Esophagus muscularis mucosa (tissue), 4 donors: Measurements from ENCODE around the gene APLP2. TPM values are rescaled to one million over a fixed set of nuclear protein-coding genes. Genes with fewer than 3 reads are reported as not detected.
A peak's percentile ranks its signal among the peaks of the same experiment; 100 is the strongest.

Source experiments
- DNase-seq: peaks from one replicate; pipeline ENCODE4 v3.0.0-alpha.2; 2017; ENCODE audit errors: extremely low spot score
- H3K27ac ChIP-seq, 4 donors: fragments of 200-600 bp; sonication (generic); replicated peaks in 1 of 4; 1 replicate in 3 of 4; 2 replicates in 1 of 4; pipeline ENCODE4 v1.5.1; 2016 to 2019; ENCODE audit warnings: mild to moderate bottlenecking in 1 of 4
- H3K27me3 ChIP-seq, 4 donors: fragments of 200-600 bp; sonication (generic); one replicate each; pipeline versions ENCODE4 v1.5.1 to v1.6.0; 2016 to 2019
- H3K36me3 ChIP-seq, 4 donors: fragments of 200-600 bp; sonication (generic); one replicate each; pipeline ENCODE4 v1.5.1; 2016 to 2019
- H3K4me1 ChIP-seq, 4 donors: fragments of 200-600 bp; sonication (generic); one replicate each; pipeline ENCODE4 v1.5.1; 2016 to 2019
- H3K4me3 ChIP-seq, 4 donors: fragments of 200-600 bp; sonication (generic); 1 replicate in 2 of 4; 2 replicates in 2 of 4; pipeline ENCODE4 v1.5.1; 2016 to 2019; ENCODE audit warnings: mild to moderate bottlenecking in 4 of 4, moderate library complexity in 1 of 4
- H3K9me3 ChIP-seq, 4 donors: fragments of 200-600 bp; sonication (generic); 1 replicate in 3 of 4; 2 replicates in 1 of 4; pipeline ENCODE4 v1.5.1; 2016 to 2019
- EP300 ChIP-seq: sonication (generic); formaldehyde crosslinking; IDR thresholded peaks from one replicate; pipeline ENCODE4 v1.6.1; 2017; ENCODE audit warnings: antibody characterized with exemption
- POLR2A ChIP-seq: fragments of 450-650 bp; IDR thresholded peaks from one replicate; pipeline ENCODE4 v1.6.1; 2017; ENCODE audit warnings: antibody characterized with exemption, moderate library complexity, mild to moderate bottlenecking, low read depth
- POLR2AphosphoS5 ChIP-seq, 2 donors: sonication (generic); formaldehyde crosslinking; IDR thresholded peaks; one replicate each; pipeline ENCODE4 v1.6.1; 2017; ENCODE audit warnings: antibody characterized with exemption in 2 of 2
- WGBS: methylation state at CpG from one replicate; pipeline ENCODE4 v1.1.5; 2018; 5-methylcytosine and 5-hydroxymethylcytosine counted together
- intact Hi-C: fragments of 100-400 bp; cut with DNase I; formaldehyde crosslinking; loops from one replicate; pipeline ENCODE4 v1.15.1; 2023
- total RNA-seq, 4 donors: library from RNA; depleted of rRNA; stranded (reverse); fragments of >200 nt; gene quantifications; one replicate each; pipeline versions ENCODE4 v1.1.0 to v1.2.1, GENCODE V29; 2016
- TF ChIP-seq, protein P1 (sequence below), 3 experiments: fragments of 200-600 bp in 2 of 3; fragments of 450-650 bp in 1 of 3; sonication (generic) in 2 of 3; IDR thresholded peaks; one replicate each; pipeline ENCODE4 v1.5.1; 2017 to 2019; ENCODE audit warnings: antibody characterized with exemption in 3 of 3, mild to moderate bottlenecking in 2 of 3, moderate library complexity in 1 of 3

APLP2 gene
- total RNA-seq, 4 donors from 2014 or later = 311 to 479 (median 410) TPM

DNA sequence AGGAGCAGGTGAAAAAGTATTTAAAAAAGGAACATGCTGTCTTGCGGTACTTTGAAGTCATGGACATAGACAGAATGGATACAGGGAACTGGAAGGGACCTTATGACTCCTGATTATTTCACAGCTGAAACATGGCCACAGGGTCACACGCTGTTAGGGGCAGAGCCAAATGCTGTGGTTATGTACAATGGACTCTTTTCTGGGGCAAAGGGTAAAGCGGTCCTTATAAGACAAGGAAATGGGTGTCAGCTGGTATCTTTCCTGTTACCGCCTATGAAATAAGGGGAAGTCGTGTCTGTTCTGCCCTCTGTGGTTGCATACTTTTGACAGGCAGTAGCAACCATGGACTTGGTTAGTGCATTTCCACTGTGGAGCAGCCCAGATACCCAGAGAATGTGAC lies 77.1 kb downstream of the APLP2 start:
- TF ChIP-seq POLR2AphosphoS5 (IDR thresholded peaks at IDR 0.05) (peak in 1 of 2 donors; percentile 35), EP300 (no peak), POLR2A (no peak)
- TF ChIP-seq, protein P1, sequence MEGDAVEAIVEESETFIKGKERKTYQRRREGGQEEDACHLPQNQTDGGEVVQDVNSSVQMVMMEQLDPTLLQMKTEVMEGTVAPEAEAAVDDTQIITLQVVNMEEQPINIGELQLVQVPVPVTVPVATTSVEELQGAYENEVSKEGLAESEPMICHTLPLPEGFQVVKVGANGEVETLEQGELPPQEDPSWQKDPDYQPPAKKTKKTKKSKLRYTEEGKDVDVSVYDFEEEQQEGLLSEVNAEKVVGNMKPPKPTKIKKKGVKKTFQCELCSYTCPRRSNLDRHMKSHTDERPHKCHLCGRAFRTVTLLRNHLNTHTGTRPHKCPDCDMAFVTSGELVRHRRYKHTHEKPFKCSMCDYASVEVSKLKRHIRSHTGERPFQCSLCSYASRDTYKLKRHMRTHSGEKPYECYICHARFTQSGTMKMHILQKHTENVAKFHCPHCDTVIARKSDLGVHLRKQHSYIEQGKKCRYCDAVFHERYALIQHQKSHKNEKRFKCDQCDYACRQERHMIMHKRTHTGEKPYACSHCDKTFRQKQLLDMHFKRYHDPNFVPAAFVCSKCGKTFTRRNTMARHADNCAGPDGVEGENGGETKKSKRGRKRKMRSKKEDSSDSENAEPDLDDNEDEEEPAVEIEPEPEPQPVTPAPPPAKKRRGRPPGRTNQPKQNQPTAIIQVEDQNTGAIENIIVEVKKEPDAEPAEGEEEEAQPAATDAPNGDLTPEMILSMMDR (IDR thresholded peaks at IDR 0.05) = no peak
- intact Hi-C loops = no loop called here
- Histone ChIP-seq H3K4me1 (peaks cover 24 to 44% (median 42%) of the 10 kb centered on the region in 4 donors), H3K4me3 (no peak overlapping the region), H3K27ac (peak overlapping the region in 3 of 4 donors; percentile 63 to 72 (median 70)), H3K36me3 (peaks cover 15 to 48% (median 25%) of the 10 kb centered on the region in 4 donors), H3K9me3 (no peaks in the 10 kb centered on the region), H3K27me3 (no peaks in the 10 kb centered on the region)
- WGBS = 83% methylated on average over 5 of the region's 5 CpGs
- DNase-seq = no peak

DNA sequence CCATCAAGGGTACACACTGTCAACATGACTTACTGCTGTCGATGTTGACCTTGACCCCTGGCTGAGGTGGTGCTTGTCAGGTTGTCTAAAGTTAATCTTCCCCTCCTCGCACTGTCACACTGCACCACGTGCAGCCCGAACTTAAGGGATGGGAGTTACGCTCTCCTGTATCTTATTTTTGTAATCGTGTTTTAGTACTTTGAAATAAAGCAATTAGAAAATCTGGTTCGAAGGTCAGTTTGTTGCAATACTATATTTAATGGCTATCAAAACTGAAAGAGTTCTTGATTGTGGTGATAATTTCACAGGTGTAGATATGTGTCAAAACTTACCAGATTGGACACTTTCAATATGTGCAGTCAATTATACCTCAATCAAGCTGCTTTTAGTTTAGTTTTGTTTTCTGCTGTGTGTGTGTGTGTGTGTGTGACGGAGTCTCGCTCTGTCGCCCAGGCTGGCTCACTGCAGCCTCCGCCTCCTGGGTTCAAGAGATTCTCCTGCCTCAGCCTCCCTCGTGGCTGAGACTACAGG lies 79.2 kb downstream of the APLP2 start:
- peaks cover 24 to 34% (median 29%) of the 10 kb centered on the region in 4 donors for H3K4me1 ChIP-seq
- H3K9me3 ChIP-seq = no peaks in the 10 kb centered on the region
- no peak overlapping the region for H3K4me3 ChIP-seq
- H3K36me3 ChIP-seq = peaks cover 0 to 28% (median 9%) of the 10 kb centered on the region in 4 donors
- intact Hi-C loops = no loop called here
- no peak overlapping the region for H3K27ac ChIP-seq
- TF ChIP-seq POLR2A = no peak
- H3K27me3 ChIP-seq = no peaks in the 10 kb centered on the region
- WGBS = 90% methylated on average over 12 of the region's 12 CpGs
- no peak for DNase-seq

DNA sequence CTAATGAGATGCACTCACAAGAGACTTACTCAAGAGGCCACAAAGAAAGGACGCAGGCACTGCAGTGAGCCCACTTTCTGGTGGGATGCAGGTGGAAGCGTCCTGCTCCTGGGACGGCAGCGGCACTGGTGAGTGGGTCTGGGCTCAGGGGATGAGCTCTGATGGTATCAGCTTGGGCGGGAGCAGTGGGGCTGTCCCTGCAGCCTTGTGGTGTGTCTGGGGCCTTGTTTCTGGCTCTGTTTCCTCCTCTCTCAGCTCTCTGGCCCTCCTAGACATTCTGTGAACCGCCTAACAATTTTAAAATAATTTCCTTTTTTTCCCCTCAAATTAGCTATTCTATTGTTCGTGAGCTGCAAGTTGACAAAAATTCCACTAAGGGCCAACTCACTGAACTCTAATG lies 81.1 kb downstream of the APLP2 start:
- no peak for DNase-seq
- Histone ChIP-seq H3K9me3 (no peaks in the 10 kb centered on the region), H3K4me1 (peaks cover 9 to 14% (median 12%) of the 10 kb centered on the region in 4 donors), H3K36me3 (peaks cover 0 to 11% (median 0%) of the 10 kb centered on the region in 4 donors), H3K27me3 (no peaks in the 10 kb centered on the region), H3K4me3 (no peak overlapping the region), H3K27ac (no peak overlapping the region)
- no peak for TF ChIP-seq POLR2AphosphoS5 (IDR thresholded peaks at IDR 0.05)
- TF ChIP-seq EP300 = no peak
- no peak for TF ChIP-seq POLR2A
- TF ChIP-seq, protein P1 (IDR thresholded peaks at IDR 0.05) = no peak
- WGBS = 93% methylated on average over 7 of the region's 7 CpGs
- intact Hi-C loops = no loop called here

DNA sequence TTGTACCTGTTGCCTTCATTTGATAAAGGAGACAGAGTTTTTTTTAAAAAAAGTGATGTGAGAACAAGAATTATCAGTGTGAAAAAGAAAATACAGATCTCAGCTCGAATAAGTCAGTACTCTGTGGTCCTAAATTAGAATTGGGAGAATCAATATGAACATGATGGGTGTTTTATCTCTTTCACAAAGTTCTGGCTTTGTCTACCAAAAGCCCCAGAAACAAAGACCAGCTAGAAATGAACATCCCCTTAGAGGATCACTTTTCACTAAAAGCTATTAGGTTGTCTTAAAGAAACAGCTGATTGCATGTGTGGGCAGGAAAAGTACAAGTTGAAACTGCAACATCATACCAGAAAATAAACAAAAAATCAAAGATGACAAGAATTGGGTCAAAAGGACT lies 81.5 kb downstream of the APLP2 start:
- 88% methylated on average over 1 of the region's 1 CpG for WGBS
- Histone ChIP-seq H3K27me3 (no peaks in the 10 kb centered on the region), H3K36me3 (peaks cover 0 to 7% (median 0%) of the 10 kb centered on the region in 4 donors), H3K27ac (no peak overlapping the region), H3K9me3 (no peaks in the 10 kb centered on the region), H3K4me3 (no peak overlapping the region), H3K4me1 (peaks cover 5 to 10% (median 8%) of the 10 kb centered on the region in 4 donors)
- intact Hi-C loops = no loop called here
- DNase-seq = no peak
- TF ChIP-seq EP300 (no peak), POLR2A (no peak)

DNA sequence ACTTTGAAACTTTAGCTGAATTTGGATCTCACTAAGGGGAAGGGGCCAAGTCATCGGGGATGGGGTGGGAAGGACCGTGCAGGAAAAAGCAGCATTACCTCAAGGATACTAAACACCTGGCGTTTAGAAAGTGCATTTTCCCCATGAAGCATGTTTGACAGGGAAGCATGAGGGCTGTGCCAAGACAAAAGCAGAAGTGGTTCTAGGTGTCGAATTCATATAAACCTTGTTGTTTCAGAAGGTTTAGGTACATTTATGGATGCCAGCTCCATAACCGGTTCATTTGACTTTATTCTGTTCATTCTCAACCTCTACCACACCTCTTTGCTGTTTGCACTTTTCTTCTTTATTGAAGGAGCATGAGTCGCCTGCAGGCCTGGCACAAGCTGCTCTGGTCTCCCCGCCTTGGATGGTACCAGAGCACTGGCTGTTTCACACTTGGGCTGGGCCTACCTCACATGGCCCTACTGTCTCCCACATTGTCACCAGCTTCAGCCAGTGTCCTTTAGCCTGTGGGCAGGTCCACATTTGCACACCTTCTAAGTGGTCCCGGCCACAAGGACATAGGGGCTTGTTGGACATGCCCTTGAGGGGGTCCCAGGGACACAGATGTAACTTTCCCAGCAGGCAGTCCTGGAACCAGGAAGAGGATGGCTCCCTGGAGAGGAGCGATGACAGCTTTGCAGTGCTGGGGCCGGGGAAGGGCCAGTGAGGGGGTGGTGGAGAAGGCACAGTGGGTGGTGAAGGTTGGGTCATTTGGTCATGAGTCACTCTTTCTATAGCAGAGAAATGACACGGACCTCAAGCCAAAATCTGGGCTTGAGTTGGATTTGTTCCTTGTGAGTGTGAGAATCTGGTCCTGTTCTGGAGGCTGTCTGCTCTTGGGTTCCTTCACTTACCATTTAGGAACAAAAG lies 86.7 kb downstream of the APLP2 start:
- no peak overlapping the region for H3K4me3 ChIP-seq
- no peaks in the 10 kb centered on the region for H3K9me3 ChIP-seq
- WGBS = 78% methylated on average over 10 of the region's 11 CpGs
- no peaks in the 10 kb centered on the region for H3K36me3 ChIP-seq
- peaks cover 0 to 30% (median 10%) of the 10 kb centered on the region in 4 donors for H3K27me3 ChIP-seq
- H3K4me1 ChIP-seq = peaks cover 6 to 15% (median 14%) of the 10 kb centered on the region in 4 donors
- no peak for DNase-seq
- TF ChIP-seq EP300 (no peak), POLR2AphosphoS5 (IDR thresholded peaks at IDR 0.05) (no peak), POLR2A (no peak)
- TF ChIP-seq, protein P1 (IDR thresholded peaks at IDR 0.05) = no peak
- intact Hi-C loops = no loop called here
- H3K27ac ChIP-seq = no peak overlapping the region
